ENCODE data around the gene ARMC3. TPM values are rescaled to one million over a fixed set of nuclear protein-coding genes. Genes with fewer than 3 reads are reported as not detected.

The ARMC3 gene
- total RNA-seq, 1 experiment from 2014 or later = 0.09 TPM

DNA sequence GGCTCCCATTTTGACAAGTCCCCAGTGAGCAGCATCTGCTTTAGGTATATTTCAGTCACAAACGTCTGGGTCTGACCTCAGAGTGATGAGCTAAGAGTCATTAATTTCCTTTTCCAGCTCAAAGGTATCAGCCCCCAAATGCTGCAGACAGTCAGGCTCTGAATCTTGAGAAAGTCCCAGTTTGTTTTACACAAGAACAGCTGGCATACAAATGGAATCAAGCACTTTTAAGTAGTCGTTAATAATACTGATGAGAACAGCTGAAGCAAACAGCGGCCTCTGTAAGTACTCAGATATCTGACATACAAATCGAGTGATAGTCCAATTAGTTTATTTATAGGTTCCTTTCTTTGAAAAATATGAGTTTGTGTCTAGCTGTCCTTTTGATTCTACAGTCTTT is 118.2 kb downstream of the ARMC3 start:
- Histone ChIP-seq H3K79me1 (ENCODE audit: insufficient read depth, low read depth, low read length, poor library complexity, severe bottlenecking) (no peaks in the 10 kb centered on the region), H3K9me3 (ENCODE audit: control insufficient read depth, low read depth, low read length) (no peaks in the 10 kb centered on the region), H2BK5ac (ENCODE audit: insufficient read length, low read length) (no peak overlapping the region), H2BK15ac (ENCODE audit: low read depth, low read length) (no peak overlapping the region), H3K27ac (ENCODE audit: insufficient read length, low read depth, low read length) (no peak overlapping the region), H3K14ac (ENCODE audit: insufficient read depth, low read length) (no peak overlapping the region), H2AK5ac (ENCODE audit: insufficient read length, low read length) (no peak overlapping the region), H3K18ac (ENCODE audit: insufficient read length, low read depth, low read length) (no peak overlapping the region), H4K5ac (ENCODE audit: insufficient read length, low read depth, low read length) (no peak overlapping the region), H3K23ac (ENCODE audit: insufficient read length, low read depth, low read length) (no peak overlapping the region), H2BK20ac (ENCODE audit: low read depth, low read length, poor library complexity, severe bottlenecking) (no peak overlapping the region), H4K8ac (replicated peaks; ENCODE audit: insufficient read length, low read depth, low read length) (no peak overlapping the region), H3K79me2 (ENCODE audit: insufficient read depth, low read length) (no peaks in the 10 kb centered on the region), H3K9ac (ENCODE audit: extremely low read depth, insufficient read length, low read length) (no peak overlapping the region), H3K4me2 (ENCODE audit: insufficient read depth, insufficient read length, low read length) (no peak overlapping the region), H2BK120ac (ENCODE audit: low read depth, low read length, poor library complexity, severe bottlenecking) (no peak overlapping the region), H3K23me2 (ENCODE audit: insufficient read length, low read depth, low read length, poor library complexity, severe bottlenecking) (no peaks in the 10 kb centered on the region), H3K4ac (ENCODE audit: low read depth, low read length) (no peak overlapping the region), H3T11ph (ENCODE audit: low read length) (no peak overlapping the region), H3K4me1 (ENCODE audit: insufficient read depth, low read length) (no peaks in the 10 kb centered on the region; the same call in 1 of the 2 replicates), H4K91ac (ENCODE audit: insufficient read length, low read depth, low read length) (no peak overlapping the region), H3K27me3 (ENCODE audit: insufficient read depth, low read length) (no peaks in the 10 kb centered on the region), H4K20me1 (ENCODE audit: control insufficient read depth, insufficient read depth, insufficient read length) (no peaks in the 10 kb centered on the region), H3K56ac (ENCODE audit: insufficient read length, low read depth, low read length) (no peak overlapping the region), H2AFZ (ENCODE audit: low read length) (no peak overlapping the region), H2BK12ac (ENCODE audit: insufficient read length, low read depth, low read length) (no peak overlapping the region)
- peaks cover under 1 to 3% of the 10 kb centered on the region in 2 experiments; a peak in 3 of 4 replicates for H3K4me1 Mint-ChIP-seq
- H3K27ac Mint-ChIP-seq = no peak overlapping the region
- TF ChIP-seq, protein P1, sequence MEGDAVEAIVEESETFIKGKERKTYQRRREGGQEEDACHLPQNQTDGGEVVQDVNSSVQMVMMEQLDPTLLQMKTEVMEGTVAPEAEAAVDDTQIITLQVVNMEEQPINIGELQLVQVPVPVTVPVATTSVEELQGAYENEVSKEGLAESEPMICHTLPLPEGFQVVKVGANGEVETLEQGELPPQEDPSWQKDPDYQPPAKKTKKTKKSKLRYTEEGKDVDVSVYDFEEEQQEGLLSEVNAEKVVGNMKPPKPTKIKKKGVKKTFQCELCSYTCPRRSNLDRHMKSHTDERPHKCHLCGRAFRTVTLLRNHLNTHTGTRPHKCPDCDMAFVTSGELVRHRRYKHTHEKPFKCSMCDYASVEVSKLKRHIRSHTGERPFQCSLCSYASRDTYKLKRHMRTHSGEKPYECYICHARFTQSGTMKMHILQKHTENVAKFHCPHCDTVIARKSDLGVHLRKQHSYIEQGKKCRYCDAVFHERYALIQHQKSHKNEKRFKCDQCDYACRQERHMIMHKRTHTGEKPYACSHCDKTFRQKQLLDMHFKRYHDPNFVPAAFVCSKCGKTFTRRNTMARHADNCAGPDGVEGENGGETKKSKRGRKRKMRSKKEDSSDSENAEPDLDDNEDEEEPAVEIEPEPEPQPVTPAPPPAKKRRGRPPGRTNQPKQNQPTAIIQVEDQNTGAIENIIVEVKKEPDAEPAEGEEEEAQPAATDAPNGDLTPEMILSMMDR (conservative IDR thresholded peaks at IDR 0.05) = no peak
- WGBS (ENCODE audit: extremely low coverage, insufficient read length, low lambda C conversion rate) = no CpG with 5 or more reads among the region's 4 CpGs
- H3K4me3 Mint-ChIP-seq = no peak overlapping the region
- no peaks in the 10 kb centered on the region for H3K36me3 Mint-ChIP-seq (ENCODE audit: insufficient read depth in 1 of 3, low read depth in 3 of 3)
- no peak for DNase-seq
- no peaks in the 10 kb centered on the region for H3K9me3 Mint-ChIP-seq
- no peaks in the 10 kb centered on the region for H3K27me3 Mint-ChIP-seq (ENCODE audit: low read depth)

Data from H9 (cell line).